SJSA1 (cell line): Measurements from ENCODE around the gene CADM1. TPM values are rescaled to one million over a fixed set of nuclear protein-coding genes. Genes with fewer than 3 reads are reported as not detected.

Source experiments
- DNase-seq, 2 experiments: peaks; one replicate each; pipeline ENCODE4 v3.0.0-alpha.2; 2015 to 2020; ENCODE audit warnings: low spot score in 2 of 2, low read depth in 1 of 2
- H3K27ac ChIP-seq: fragments of 250-450 bp; sonication (Bioruptor Pico); 2 replicates; pipeline ENCODE4 v1.5.1; 2020; ENCODE audit warnings: mild to moderate bottlenecking, moderate library complexity
- H3K27me3 ChIP-seq: fragments of 250-450 bp; sonication (Bioruptor Pico); replicated peaks from 2 replicates; pipeline ENCODE4 v1.5.1; 2020; ENCODE audit warnings: mild to moderate bottlenecking, moderate library complexity
- H3K36me3 ChIP-seq: fragments of 250-450 bp; sonication (Bioruptor Pico); 2 replicates; pipeline ENCODE4 v1.5.1; 2020; ENCODE audit warnings: mild to moderate bottlenecking
- H3K4me1 ChIP-seq: fragments of 250-450 bp; sonication (Bioruptor Pico); replicated peaks from 2 replicates; pipeline ENCODE4 v1.6.1; 2021; ENCODE audit warnings: mild to moderate bottlenecking
- H3K4me3 ChIP-seq: fragments of 250-450 bp; sonication (Bioruptor Pico); 2 replicates; pipeline ENCODE4 v1.5.1; 2020; ENCODE audit warnings: mild to moderate bottlenecking
- H3K9me3 ChIP-seq: fragments of 250-450 bp; sonication (Bioruptor Pico); replicated peaks from 2 replicates; pipeline ENCODE4 v1.5.1; 2020; ENCODE audit warnings: mild to moderate bottlenecking
- total RNA-seq: library from RNA; depleted of rRNA; stranded (reverse); fragments of >200 nt; shearing (Covaris generic); gene quantifications from 2 replicates; pipeline ENCODE4 v1.2.3, GENCODE V29; 2014

Gene CADM1
- total RNA-seq, 1 experiment from 2014 or later = 3.2 TPM

DNA sequence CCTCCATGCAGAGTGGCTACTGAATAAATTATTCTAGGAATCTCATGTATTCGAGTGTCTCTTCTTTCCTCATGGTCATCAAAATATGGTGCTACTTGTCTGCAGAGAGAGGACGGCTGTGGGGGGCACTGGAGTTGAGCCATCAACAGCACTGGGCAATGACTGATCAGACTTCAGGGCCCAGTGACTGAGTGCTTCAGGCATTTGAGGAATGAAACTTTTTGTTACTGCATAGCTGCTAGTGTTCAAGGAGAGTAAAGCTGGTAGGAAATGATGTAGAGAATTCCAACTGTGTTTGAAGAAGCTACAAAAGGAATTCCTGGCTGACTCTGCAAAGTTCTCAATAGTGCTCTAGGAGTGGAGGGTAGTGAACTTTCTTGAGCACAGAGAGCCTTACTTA is 277.7 kb downstream of the CADM1 start:
- DNase-seq = peak; percentile 82 to 85
- no peak overlapping the region for H3K4me3 ChIP-seq
- H3K27me3 ChIP-seq = no peaks in the 10 kb centered on the region
- H3K9me3 ChIP-seq = no peaks in the 10 kb centered on the region
- H3K27ac ChIP-seq = peak overlapping the region; percentile 90
- no peaks in the 10 kb centered on the region for H3K36me3 ChIP-seq
- peaks cover 53% of the 10 kb centered on the region for H3K4me1 ChIP-seq

DNA sequence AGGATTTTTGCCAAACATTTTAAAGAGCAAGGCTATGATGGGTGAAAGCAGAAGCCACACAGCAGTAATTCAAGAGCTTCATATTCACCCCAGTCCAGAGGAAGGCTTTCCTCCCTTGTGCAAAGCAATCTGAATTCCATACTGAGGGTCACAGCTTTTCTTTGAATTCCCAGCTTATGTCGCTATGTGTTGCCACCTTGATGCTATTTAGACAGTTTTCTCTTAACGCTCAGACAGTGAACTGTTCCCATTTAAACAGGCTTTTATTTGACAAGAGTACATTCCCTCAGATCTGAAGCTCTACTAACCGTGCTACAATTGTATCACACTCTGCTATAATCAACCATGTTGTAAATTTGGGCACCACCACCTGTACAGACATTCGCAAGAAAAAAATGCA is 279.7 kb downstream of the CADM1 start:
- no peak for DNase-seq
- Histone ChIP-seq H3K9me3 (no peaks in the 10 kb centered on the region), H3K27me3 (no peaks in the 10 kb centered on the region), H3K4me3 (no peak overlapping the region), H3K27ac (no peak overlapping the region), H3K36me3 (no peaks in the 10 kb centered on the region), H3K4me1 (peaks cover 53% of the 10 kb centered on the region)

GRCh38 chr11:115222863-115223530 is 281.2 kb downstream of the CADM1 start:
- H3K4me3 ChIP-seq = no peak overlapping the region
- no peaks in the 10 kb centered on the region for H3K27me3 ChIP-seq
- H3K27ac ChIP-seq = peak overlapping the region; percentile 86
- no peak for DNase-seq
- H3K36me3 ChIP-seq = no peaks in the 10 kb centered on the region
- H3K4me1 ChIP-seq = peaks cover 53% of the 10 kb centered on the region
- no peaks in the 10 kb centered on the region for H3K9me3 ChIP-seq

DNA sequence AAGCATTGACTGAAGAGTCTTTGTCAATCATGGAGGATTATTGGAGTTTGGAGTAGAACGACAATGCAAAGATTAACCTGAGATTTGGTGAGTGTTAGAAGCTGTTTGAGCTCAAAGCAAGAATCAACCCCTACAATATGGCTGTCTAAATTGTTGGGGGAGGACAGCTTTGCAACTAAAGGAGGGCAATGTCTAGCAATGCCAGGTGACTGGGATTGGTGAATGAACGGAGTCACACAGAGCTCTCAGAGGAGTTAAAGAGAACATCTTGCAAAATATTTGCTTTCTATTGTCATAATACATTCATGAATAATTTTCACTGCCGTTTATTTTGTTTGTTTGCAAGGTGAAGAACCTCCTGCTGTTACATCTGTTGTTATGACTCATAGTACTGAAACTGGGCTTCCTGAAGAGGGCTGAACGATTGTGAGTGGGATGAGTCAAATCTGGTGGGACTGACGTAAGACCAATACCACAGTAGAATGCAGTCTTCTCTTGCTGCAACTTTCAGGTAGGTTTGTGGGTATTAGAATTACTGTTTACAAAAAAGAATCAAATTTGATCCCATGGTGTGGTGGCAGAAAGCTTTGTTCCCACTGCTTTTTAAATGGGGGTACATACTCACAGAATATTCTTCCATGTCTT is 281.9 kb downstream of the CADM1 start:
- Histone ChIP-seq H3K9me3 (no peaks in the 10 kb centered on the region), H3K36me3 (no peaks in the 10 kb centered on the region), H3K27ac (peak overlapping the region; percentile 86), H3K27me3 (no peaks in the 10 kb centered on the region), H3K4me1 (peaks cover 51% of the 10 kb centered on the region), H3K4me3 (no peak overlapping the region)
- DNase-seq = peak; percentile 56 to 69

- Histone ChIP-seq H3K27ac (no peak overlapping the region), H3K36me3 (no peaks in the 10 kb centered on the region), H3K4me3 (no peak overlapping the region), H3K27me3 (no peaks in the 10 kb centered on the region), H3K9me3 (no peaks in the 10 kb centered on the region), H3K4me1 (peaks cover 44% of the 10 kb centered on the region)
- DNase-seq = no peak
Observed at GRCh38 chr11:115221461-115222069, 282.6 kb downstream of the CADM1 start.

GRCh38 chr11:115220911-115221310 is 283.3 kb downstream of the CADM1 start:
- DNase-seq = no peak
- Histone ChIP-seq H3K4me3 (no peak overlapping the region), H3K4me1 (peaks cover 39% of the 10 kb centered on the region), H3K36me3 (no peaks in the 10 kb centered on the region), H3K27me3 (no peaks in the 10 kb centered on the region), H3K9me3 (no peaks in the 10 kb centered on the region), H3K27ac (no peak overlapping the region)

DNA sequence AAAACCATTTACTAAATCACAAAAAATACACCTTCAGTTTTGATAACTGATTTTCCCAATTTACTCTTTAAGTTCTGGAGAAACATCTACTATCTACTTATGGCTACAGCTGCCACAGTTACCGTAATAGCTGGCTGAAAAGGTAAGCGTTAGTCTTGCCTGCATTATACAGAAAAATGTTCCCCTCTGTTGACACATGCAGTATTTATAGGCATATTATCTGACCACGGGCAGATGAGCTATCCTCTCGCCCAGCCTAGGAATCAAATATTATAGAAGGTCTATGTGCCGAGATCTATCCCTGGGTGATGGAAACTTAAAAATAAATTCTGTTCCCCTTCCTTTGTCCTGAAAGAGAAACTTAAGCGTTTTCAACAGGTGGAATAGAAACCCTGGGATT is 283.8 kb downstream of the CADM1 start:
- Histone ChIP-seq H3K4me1 (peaks cover 35% of the 10 kb centered on the region), H3K27me3 (no peaks in the 10 kb centered on the region), H3K4me3 (no peak overlapping the region), H3K9me3 (no peaks in the 10 kb centered on the region), H3K36me3 (no peaks in the 10 kb centered on the region), H3K27ac (no peak overlapping the region)
- no peak for DNase-seq

GRCh38 chr11:115219376-115219775 is 284.8 kb downstream of the CADM1 start:
- Histone ChIP-seq H3K27ac (no peak overlapping the region), H3K9me3 (no peaks in the 10 kb centered on the region), H3K4me1 (peaks cover 26% of the 10 kb centered on the region), H3K27me3 (no peaks in the 10 kb centered on the region), H3K36me3 (no peaks in the 10 kb centered on the region), H3K4me3 (no peak overlapping the region)
- DNase-seq = no peak

GRCh38 chr11:115217726-115218311 is 286.4 kb downstream of the CADM1 start:
- Histone ChIP-seq H3K27me3 (no peaks in the 10 kb centered on the region), H3K4me3 (no peak overlapping the region), H3K36me3 (no peaks in the 10 kb centered on the region), H3K27ac (no peak overlapping the region), H3K9me3 (no peaks in the 10 kb centered on the region), H3K4me1 (peaks cover 13% of the 10 kb centered on the region)
- no peak for DNase-seq

DNA sequence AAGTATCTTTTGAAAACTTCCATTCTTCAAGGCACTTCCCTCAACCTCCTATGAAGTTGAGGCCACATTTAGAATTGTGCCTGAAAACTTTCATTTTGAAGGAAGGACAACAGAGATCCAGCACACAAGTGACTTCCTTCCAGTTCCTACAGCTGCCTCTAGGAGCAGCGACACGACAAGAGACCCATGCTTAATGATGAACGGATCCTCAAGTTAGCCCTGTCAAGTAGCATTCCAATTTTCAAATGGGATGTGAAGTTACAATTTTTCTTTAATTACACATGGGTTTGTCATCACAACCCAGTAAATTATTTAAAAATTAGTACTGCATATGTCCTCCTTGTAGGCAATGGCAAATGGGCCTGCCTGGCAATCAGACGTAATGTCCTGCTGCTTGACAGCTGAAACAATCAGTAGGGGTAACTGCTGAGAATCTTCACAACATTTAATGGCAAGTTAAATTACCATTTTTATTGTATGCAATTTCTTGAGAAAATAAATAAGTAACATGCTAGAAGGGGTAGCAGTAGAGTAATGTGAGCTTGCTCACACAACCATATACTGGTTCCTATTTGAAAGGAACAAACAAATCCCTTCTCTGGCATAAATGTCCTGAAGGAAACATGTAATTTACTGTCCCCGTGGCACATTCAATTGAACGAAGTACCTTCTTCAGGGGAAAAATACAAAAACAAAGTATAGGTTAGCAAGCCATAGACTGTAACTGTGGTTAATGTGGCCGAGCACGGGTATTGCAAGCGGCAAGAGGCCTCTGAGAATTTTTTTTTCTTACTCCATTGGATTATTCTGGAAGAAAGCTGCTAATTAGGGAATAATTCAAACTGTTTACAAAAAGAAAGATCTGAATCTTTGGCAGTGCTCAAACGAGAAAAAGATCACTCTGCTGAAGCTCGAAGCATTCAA is 288.3 kb downstream of the CADM1 start:
- Histone ChIP-seq H3K9me3 (no peaks in the 10 kb centered on the region), H3K27me3 (no peaks in the 10 kb centered on the region), H3K36me3 (no peaks in the 10 kb centered on the region), H3K4me3 (no peak overlapping the region), H3K4me1 (no peaks in the 10 kb centered on the region), H3K27ac (no peak overlapping the region)
- DNase-seq = no peak

GRCh38 chr11:115214644-115215234 is 289.5 kb downstream of the CADM1 start:
- H3K4me3 ChIP-seq = no peak overlapping the region
- H3K36me3 ChIP-seq = no peaks in the 10 kb centered on the region
- no peaks in the 10 kb centered on the region for H3K9me3 ChIP-seq
- no peaks in the 10 kb centered on the region for H3K4me1 ChIP-seq
- H3K27ac ChIP-seq = no peak overlapping the region
- no peak for DNase-seq
- no peaks in the 10 kb centered on the region for H3K27me3 ChIP-seq

GRCh38 chr11:115213007-115213406 is 291.2 kb downstream of the CADM1 start:
- Histone ChIP-seq H3K9me3 (no peaks in the 10 kb centered on the region), H3K4me3 (no peak overlapping the region), H3K4me1 (no peaks in the 10 kb centered on the region), H3K27ac (no peak overlapping the region), H3K27me3 (no peaks in the 10 kb centered on the region), H3K36me3 (no peaks in the 10 kb centered on the region)
- DNase-seq = no peak

DNA sequence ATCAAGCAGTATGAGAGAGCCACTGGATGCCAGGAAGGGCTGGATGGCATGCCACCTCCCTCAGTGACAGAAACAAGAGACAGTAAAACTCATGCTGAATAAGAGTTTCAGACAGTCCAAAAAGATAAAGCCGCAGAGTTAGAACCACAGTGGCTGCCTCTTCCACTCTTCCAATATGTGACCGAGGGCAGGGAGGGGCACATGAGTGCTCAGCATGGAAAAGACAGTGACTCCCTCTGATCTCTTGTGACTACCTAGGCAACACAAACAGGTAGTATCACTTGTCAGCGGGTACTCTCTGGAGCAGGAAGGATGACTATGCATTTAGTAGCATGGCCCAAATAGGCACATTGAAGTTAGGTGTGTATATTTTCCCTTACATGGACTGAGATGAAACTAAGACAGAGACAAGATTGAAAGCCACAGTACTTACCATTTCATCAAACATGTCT is 295.4 kb downstream of the CADM1 start:
- Histone ChIP-seq H3K27me3 (no peaks in the 10 kb centered on the region), H3K36me3 (no peaks in the 10 kb centered on the region), H3K9me3 (no peaks in the 10 kb centered on the region), H3K4me1 (no peaks in the 10 kb centered on the region), H3K4me3 (no peak overlapping the region), H3K27ac (no peak overlapping the region)
- no peak for DNase-seq
